Neutrophil (primary cell): ENCODE data around the gene NR2C2.
A peak's percentile ranks its signal among the peaks of the same experiment; 100 is the strongest.

Source experiments
- H3K27ac ChIP-seq: fragments of 200-600 bp; sonication (generic); 2 replicates; pipeline ENCODE4 v1.5.1; 2016; ENCODE audit warnings: mild to moderate bottlenecking, moderate library complexity
- H3K27me3 ChIP-seq: fragments of 200-600 bp; sonication (generic); 2 replicates; pipeline ENCODE4 v1.6.0; 2016; ENCODE audit warnings: mild to moderate bottlenecking
- H3K36me3 ChIP-seq: fragments of 200-600 bp; sonication (generic); 2 replicates; pipeline ENCODE4 v1.5.1; 2017
- H3K4me1 ChIP-seq, 2 experiments: fragments of 200-600 bp in 1 of 2; sonication (generic) in 1 of 2; 1 replicate in 1 of 2; 2 replicates in 1 of 2; pipeline versions ENCODE4 v1.5.1 to v1.6.1; 2013 to 2016; ENCODE audit warnings: low read depth in 1 of 2, low read length in 1 of 2, mild to moderate bottlenecking in 1 of 2, moderate library complexity in 1 of 2; ENCODE audit not compliant: control insufficient read depth in 1 of 2, insufficient read depth in 1 of 2
- H3K4me3 ChIP-seq, 2 experiments: fragments of 200-600 bp in 1 of 2; sonication (generic) in 1 of 2; 1 replicate in 1 of 2; 2 replicates in 1 of 2; pipeline ENCODE4 v1.5.1; 2013 to 2016; ENCODE audit warnings: low read depth in 1 of 2, low read length in 1 of 2, mild to moderate bottlenecking in 1 of 2, moderate library complexity in 1 of 2
- H3K9me3 ChIP-seq: fragments of 200-600 bp; sonication (generic); 2 replicates; pipeline ENCODE4 v1.5.1; 2016
- CTCF ChIP-seq: fragments of 200-600 bp; sonication (generic); IDR thresholded peaks from 2 replicates; pipeline ENCODE4 v1.5.1; 2016; ENCODE audit warnings: antibody characterized with exemption

NR2C2 gene

GRCh38 chr3:15081960-15082664 is 134.7 kb downstream of the NR2C2 start:
- H3K27ac ChIP-seq: peak overlapping the region; percentile 57
- H3K36me3 ChIP-seq: peaks cover 94% of the 10 kb centered on the region
- no peaks in the 10 kb centered on the region for H3K27me3 ChIP-seq
- H3K9me3 ChIP-seq: peaks cover 3% of the 10 kb centered on the region
- peaks cover 11 to 13% of the 10 kb centered on the region in 2 experiments for H3K4me1 ChIP-seq
- no peak overlapping the region for H3K4me3 ChIP-seq
- TF ChIP-seq CTCF: no peak

GRCh38 chr3:15083252-15083651 is 135.9 kb downstream of the NR2C2 start:
- Histone ChIP-seq H3K27me3 (no peaks in the 10 kb centered on the region), H3K27ac (no peak overlapping the region), H3K9me3 (peaks cover 3% of the 10 kb centered on the region)

DNA sequence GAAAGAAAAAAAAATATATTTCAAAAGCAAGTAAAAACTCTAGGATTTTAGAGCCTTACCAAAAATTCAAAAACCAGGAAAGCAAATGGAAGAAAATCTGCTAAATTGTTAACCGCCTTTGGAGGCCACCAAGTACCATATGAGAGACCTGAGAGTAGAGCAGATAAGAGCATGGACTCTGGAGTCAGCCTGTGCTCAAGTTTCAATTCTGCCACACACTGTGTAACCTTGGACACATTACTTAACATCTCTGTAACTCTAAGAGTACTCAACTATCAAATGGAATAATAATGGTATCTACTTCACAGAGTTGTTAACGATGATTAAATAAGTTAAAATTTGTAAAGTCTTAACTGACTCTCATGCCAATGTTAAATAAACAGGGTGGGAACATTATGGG is 138.9 kb downstream of the NR2C2 start:
- H3K4me3 ChIP-seq: no peak overlapping the region
- H3K4me1 ChIP-seq: peaks cover 14 to 18% of the 10 kb centered on the region in 2 experiments
- no peak for TF ChIP-seq CTCF
- H3K27me3 ChIP-seq: no peaks in the 10 kb centered on the region
- no peak overlapping the region for H3K27ac ChIP-seq
- peaks cover 87% of the 10 kb centered on the region for H3K36me3 ChIP-seq
- H3K9me3 ChIP-seq: peaks cover 3% of the 10 kb centered on the region

More at GRCh38 chr3:15083252-15083651, 135.9 kb downstream of the NR2C2 start:
- no peak overlapping the region for H3K4me3 ChIP-seq
- peaks cover 11 to 13% of the 10 kb centered on the region in 2 experiments for H3K4me1 ChIP-seq
- TF ChIP-seq CTCF: no peak
- H3K36me3 ChIP-seq: peaks cover 94% of the 10 kb centered on the region

- Histone ChIP-seq H3K4me1 (peaks cover 14 to 18% of the 10 kb centered on the region in 2 experiments), H3K36me3 (peaks cover 83% of the 10 kb centered on the region)
- no peak for TF ChIP-seq CTCF
Measured at GRCh38 chr3:15086699-15087098, 139.3 kb downstream of the NR2C2 start.

DNA sequence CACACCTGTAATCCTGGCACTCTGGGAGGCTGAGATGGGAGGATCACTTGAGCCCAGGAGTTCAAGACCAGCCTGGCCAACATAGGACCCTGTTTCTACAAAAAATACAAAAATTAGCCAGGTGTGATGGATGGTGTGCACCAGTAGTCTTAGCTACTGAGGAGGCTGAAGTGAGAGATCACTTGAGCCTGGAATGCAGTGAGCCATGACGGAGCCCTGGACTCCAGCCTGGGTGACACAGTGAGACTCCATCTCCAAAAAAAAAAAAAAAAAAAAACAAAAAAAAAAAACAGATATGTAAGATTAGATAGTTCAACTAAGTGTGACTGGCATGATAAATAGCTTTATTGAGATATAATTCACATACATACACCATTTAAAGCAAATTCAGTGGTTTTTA is 141.8 kb downstream of the NR2C2 start:
- Histone ChIP-seq H3K27ac (no peak overlapping the region), H3K4me3 (no peak overlapping the region), H3K36me3 (peaks cover 64% of the 10 kb centered on the region), H3K9me3 (peaks cover 3% of the 10 kb centered on the region), H3K27me3 (no peaks in the 10 kb centered on the region), H3K4me1 (peaks cover 20 to 25% of the 10 kb centered on the region in 2 experiments)
- TF ChIP-seq CTCF: no peak

More at GRCh38 chr3:15086699-15087098, 139.3 kb downstream of the NR2C2 start:
- Histone ChIP-seq H3K27ac (no peak overlapping the region), H3K27me3 (no peaks in the 10 kb centered on the region), H3K4me3 (no peak overlapping the region), H3K9me3 (peaks cover 3% of the 10 kb centered on the region)
